ENCODE measurements around the gene NDUFS3. TPM values are rescaled to one million over a fixed set of nuclear protein-coding genes. Genes with fewer than 3 reads are reported as not detected.

The NDUFS3 gene
- total RNA-seq, 2 experiments from 2014 or later = 129 to 138 TPM

DNA sequence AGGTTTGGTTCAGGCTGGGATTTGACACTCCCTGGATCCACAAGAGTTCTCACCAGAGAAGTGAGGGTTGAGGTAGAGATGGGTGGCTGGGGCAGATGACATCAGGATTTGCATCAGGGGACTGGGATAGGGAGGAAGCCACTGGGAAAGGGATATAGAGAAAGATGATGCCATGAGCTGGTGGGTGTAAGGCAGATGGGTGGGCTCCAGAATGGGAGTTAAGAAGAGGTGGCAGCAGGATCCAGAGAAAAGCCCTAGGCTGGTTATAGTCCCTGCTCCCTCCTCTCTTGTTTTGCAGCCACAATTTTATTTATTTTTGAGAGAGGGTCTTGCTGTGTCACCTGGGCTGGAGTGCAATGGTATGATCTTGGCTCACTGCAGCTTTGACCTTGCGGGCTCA is 17.1 kb downstream of the NDUFS3 start:
- H3K4me3 Mint-ChIP-seq = no peak overlapping the region

DNA sequence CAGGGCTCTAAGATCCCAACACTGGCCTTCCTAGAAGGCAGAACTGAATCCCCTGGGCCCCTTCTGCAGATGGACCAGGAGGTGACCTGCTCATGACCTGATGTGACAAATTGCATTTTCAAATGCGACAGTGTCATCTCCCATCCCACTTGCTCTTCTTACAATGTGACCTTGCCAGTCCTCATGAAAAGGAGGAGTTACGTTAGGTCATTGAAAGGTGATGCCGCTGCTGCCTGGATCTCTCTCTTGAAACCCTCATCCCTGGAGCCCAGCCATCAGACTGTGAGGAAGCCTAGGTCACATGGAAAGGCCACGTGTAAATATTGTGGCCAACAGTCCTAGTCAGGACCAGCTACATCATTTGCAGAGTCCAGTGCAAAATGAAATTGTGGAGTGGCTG is 21.0 kb downstream of the NDUFS3 start:
- Mint-ChIP-seq H3K36me3 (ENCODE audit: low read depth) (no peaks in the 10 kb centered on the region), H3K9me3 (no peaks in the 10 kb centered on the region), H3K27me3 (peaks cover 5% of the 10 kb centered on the region), H3K27ac (no peak overlapping the region), H3K4me1 (ENCODE audit: low read depth) (no peaks in the 10 kb centered on the region), H3K4me3 (no peak overlapping the region)
- ChIA-PET CTCF (interaction anchor here (0.8 kb wide), 1 partner anchor 41 kb away, joined by 3 read pairs; no protein-coding TSS in a partner anchor), POLR2A (no interaction called here)
- intact Hi-C loops (cut with micrococcal nuclease) = no loop called here
- ATAC-seq (no peak), DNase-seq (no peak)
- TF ChIP-seq, protein P1, sequence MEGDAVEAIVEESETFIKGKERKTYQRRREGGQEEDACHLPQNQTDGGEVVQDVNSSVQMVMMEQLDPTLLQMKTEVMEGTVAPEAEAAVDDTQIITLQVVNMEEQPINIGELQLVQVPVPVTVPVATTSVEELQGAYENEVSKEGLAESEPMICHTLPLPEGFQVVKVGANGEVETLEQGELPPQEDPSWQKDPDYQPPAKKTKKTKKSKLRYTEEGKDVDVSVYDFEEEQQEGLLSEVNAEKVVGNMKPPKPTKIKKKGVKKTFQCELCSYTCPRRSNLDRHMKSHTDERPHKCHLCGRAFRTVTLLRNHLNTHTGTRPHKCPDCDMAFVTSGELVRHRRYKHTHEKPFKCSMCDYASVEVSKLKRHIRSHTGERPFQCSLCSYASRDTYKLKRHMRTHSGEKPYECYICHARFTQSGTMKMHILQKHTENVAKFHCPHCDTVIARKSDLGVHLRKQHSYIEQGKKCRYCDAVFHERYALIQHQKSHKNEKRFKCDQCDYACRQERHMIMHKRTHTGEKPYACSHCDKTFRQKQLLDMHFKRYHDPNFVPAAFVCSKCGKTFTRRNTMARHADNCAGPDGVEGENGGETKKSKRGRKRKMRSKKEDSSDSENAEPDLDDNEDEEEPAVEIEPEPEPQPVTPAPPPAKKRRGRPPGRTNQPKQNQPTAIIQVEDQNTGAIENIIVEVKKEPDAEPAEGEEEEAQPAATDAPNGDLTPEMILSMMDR (IDR thresholded peaks at IDR 0.05) = no peak

More for the DNA sequence above, 17.1 kb downstream of the NDUFS3 start:
- ATAC-seq (no peak), DNase-seq (no peak)
- intact Hi-C loops (cut with micrococcal nuclease) = no loop called here
- Mint-ChIP-seq H3K27me3 (peaks cover 29% of the 10 kb centered on the region), H3K27ac (no peak overlapping the region), H3K4me1 (ENCODE audit: low read depth) (peaks cover 5% of the 10 kb centered on the region), H3K36me3 (ENCODE audit: low read depth) (no peaks in the 10 kb centered on the region), H3K9me3 (no peaks in the 10 kb centered on the region)
- TF ChIP-seq, protein P1 (IDR thresholded peaks at IDR 0.05) = no peak
- POLR2A ChIA-PET = no interaction called here
- CTCF ChIA-PET = no interaction called here

DNA sequence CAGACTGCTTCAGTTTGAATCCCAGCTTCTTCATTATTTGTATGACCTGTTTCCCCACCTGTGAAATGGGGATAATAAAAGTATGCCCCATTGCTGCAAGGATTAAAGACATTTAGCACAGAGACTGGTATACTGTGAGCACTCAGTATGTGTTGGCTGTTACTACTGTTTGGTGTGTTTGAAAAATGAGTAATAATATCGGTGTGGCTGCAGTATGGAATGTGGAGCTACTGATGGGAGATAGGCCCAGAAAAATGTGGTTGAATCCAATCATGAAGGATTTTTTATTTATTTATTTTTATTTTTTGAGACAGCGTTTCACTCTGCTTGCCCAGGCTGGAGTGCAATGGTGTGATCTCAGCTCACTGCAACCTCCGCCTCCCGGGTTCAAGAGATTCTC is 24.4 kb downstream of the NDUFS3 start:
- POLR2A ChIA-PET = no interaction called here

DNA sequence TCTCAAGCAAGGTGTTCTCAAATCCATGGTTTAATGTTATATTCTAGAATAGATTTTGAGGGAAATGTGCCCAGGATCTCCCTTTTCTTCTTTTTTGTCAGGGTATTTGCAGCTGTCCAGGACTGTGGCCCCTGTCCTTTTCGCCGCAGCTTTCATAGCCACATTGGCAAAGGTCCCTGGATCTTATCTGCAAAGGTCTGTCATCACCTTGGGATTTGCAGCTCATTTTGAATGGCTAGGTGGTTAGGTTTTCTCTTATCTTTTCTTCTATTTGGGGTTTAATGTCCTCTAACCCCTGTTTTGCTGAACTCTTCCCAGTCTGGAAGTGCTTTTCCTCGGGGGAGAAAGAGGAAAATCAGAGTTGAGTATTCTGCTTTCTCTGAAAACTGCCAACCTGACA is 27.0 kb downstream of the NDUFS3 start:
- Mint-ChIP-seq H3K4me3 (no peak overlapping the region), H3K27me3 (no peaks in the 10 kb centered on the region), H3K36me3 (ENCODE audit: low read depth) (no peaks in the 10 kb centered on the region), H3K27ac (no peak overlapping the region), H3K9me3 (no peaks in the 10 kb centered on the region), H3K4me1 (ENCODE audit: low read depth) (peaks cover 4% of the 10 kb centered on the region)
- no peak for ATAC-seq
- no peak for DNase-seq
- CTCF ChIA-PET = interaction anchor here (1.1 kb wide), 1 partner anchor 11 kb away, joined by 5 read pairs; no protein-coding TSS in a partner anchor
- TF ChIP-seq, protein P1 (IDR thresholded peaks at IDR 0.05) = no peak
- POLR2A ChIA-PET = interaction anchor here (1.0 kb wide), 1 partner anchor 9 kb away, joined by 5 read pairs; no protein-coding TSS in a partner anchor
- intact Hi-C loops (cut with micrococcal nuclease) = no loop called here

More for the DNA sequence above, 24.4 kb downstream of the NDUFS3 start:
- CTCF ChIA-PET = no interaction called here
- Mint-ChIP-seq H3K27ac (no peak overlapping the region), H3K9me3 (no peaks in the 10 kb centered on the region), H3K27me3 (no peaks in the 10 kb centered on the region), H3K36me3 (ENCODE audit: low read depth) (no peaks in the 10 kb centered on the region), H3K4me1 (ENCODE audit: low read depth) (no peaks in the 10 kb centered on the region), H3K4me3 (no peak overlapping the region)
- no peak for DNase-seq
- ATAC-seq = no peak
- TF ChIP-seq, protein P1 (IDR thresholded peaks at IDR 0.05) = no peak
- intact Hi-C loops (cut with micrococcal nuclease) = no loop called here

DNA sequence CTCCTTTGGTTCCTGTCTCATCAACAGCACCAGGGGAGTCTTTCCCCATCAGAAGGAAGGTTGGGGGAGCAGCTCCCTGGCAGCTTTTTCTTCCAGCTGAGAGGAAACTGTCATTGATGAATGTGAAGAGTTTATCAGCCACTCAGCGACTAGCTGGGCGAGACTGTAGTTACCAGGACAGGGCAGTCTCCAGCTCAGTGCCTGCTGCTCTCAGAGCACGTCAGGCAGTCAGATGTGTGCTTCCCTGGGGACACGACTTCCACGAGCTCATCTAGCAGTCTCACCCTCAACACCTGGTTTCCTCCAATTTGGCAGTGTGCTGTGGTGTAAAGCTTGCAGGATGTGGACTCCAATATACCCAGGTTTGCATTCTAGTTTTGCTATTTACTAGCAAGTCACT is 27.9 kb downstream of the NDUFS3 start:
- H3K36me3 Mint-ChIP-seq (ENCODE audit: low read depth) = no peaks in the 10 kb centered on the region
- DNase-seq = no peak
- ChIA-PET POLR2A (interaction anchor here (0.6 to 1.1 kb wide), 2 partner anchors 10 to 188 kb away, joined by 4 to 6 read pairs; no protein-coding TSS in a partner anchor), CTCF (interaction anchor here (1.3 kb wide), 1 partner anchor 25 kb away, joined by 3 read pairs; no protein-coding TSS in a partner anchor)
- TF ChIP-seq, protein P1 (IDR thresholded peaks at IDR 0.05) = no peak
- no peak for ATAC-seq
- intact Hi-C loops (cut with micrococcal nuclease) = no loop called here
- no peaks in the 10 kb centered on the region for H3K9me3 Mint-ChIP-seq
- no peak overlapping the region for H3K27ac Mint-ChIP-seq
- H3K27me3 Mint-ChIP-seq = no peaks in the 10 kb centered on the region
- peaks cover 4% of the 10 kb centered on the region for H3K4me1 Mint-ChIP-seq (ENCODE audit: low read depth)
- no peak overlapping the region for H3K4me3 Mint-ChIP-seq

All from activated CD8-positive, alpha-beta T cell treated with anti-CD3 and anti-CD28 coated beads for 36 hours (primary cell).